Peyer's patch (tissue), 4 donors: ENCODE results near the gene NR2F2.

ENCODE experiments used
- CTCF ChIP-seq, 6 experiments: fragments of 450-650 bp in 4 of 6; fragments of 200-600 bp in 2 of 6; sonication (generic) in 1 of 6; IDR thresholded peaks; one replicate each; pipeline ENCODE4 v1.5.1; 2017 to 2019; ENCODE audit warnings: antibody characterized with exemption in 6 of 6, mild to moderate bottlenecking in 3 of 6, moderate library complexity in 1 of 6
- POLR2A ChIP-seq, 2 donors: fragments of 450-650 bp; IDR thresholded peaks; one replicate each; pipeline ENCODE4 v1.5.1; 2017; ENCODE audit warnings: antibody characterized with exemption in 2 of 2, mild to moderate bottlenecking in 2 of 2, moderate library complexity in 2 of 2

GRCh38 chr15:96297783-96298182 lies 32.7 kb upstream of the NR2F2 start:
- TF ChIP-seq POLR2A (IDR thresholded peaks at IDR 0.05), result no peak
- TF ChIP-seq CTCF (IDR thresholded peaks at IDR 0.05), result no peak
